ENCODE results near the gene CDCA3. TPM values are rescaled to one million over a fixed set of nuclear protein-coding genes. Genes with fewer than 3 reads are reported as not detected.

The CDCA3 gene
- total RNA-seq, 4 donors from 2014 or later = 0.73 to 1.3 (median 0.90) TPM

DNA sequence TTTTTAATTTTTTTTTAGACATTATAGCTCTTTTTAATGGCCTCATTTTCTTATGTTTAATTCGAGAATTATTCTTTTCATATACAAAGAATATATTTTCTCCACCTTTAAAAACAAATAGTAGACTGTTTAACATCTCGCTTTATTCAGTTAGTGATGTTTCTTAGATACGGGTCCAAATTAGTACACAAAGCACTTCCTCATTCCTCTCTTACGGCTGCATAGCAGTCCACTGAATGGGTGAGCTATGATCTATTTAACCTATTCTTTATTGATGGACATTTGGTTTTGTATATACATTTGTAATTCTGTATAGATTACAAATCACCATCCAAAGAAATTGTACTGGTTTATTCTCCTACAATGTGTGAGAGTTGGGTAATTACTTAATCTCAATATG lies 37.7 kb downstream of the CDCA3 start:
- no peak for DNase-seq
- TF ChIP-seq CTCF (IDR thresholded peaks at IDR 0.05) = no peak
- TF ChIP-seq POLR2A (IDR thresholded peaks at IDR 0.05) = no peak

DNA sequence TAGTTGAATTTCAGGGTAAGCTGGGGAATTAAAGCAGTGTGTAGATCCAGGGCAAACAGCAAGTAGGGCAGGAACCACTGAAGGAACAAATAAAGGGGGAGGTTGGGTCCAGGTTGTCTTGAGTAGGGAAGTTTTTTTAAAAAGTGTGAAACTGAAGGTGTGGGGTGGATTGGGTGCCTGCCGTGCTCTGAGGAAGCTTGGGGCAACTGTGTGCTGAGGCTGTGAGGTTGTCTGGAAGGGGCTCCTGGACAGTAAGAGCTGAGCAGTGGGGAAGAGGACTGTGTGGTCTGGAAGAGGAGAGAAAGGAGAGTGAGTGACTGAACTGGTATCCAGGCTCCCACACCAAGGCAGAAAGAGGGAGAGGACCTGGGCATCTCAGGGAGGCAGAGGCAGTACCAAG lies 40.3 kb downstream of the CDCA3 start:
- no peaks in the 10 kb centered on the region for H3K36me3 ChIP-seq
- DNase-seq = no peak
- H3K4me1 ChIP-seq = no peaks in the 10 kb centered on the region
- no peak for TF ChIP-seq POLR2A (IDR thresholded peaks at IDR 0.05)
- no peak for TF ChIP-seq CTCF (IDR thresholded peaks at IDR 0.05)
- no peak overlapping the region for H3K4me3 ChIP-seq (replicated peaks in 1 of 3)
- no peaks in the 10 kb centered on the region for H3K27me3 ChIP-seq
- WGBS, 2 donors = 68 to 69% methylated on average over 1 of the region's 1 CpG
- H3K27ac ChIP-seq = no peak overlapping the region
- intact Hi-C loops (cut with DNase I) = no loop called here
- no peaks in the 10 kb centered on the region for H3K9me3 ChIP-seq

More for the DNA sequence above, 37.7 kb downstream of the CDCA3 start:
- WGBS, 2 donors = 78 to 85% methylated on average over 4 of the region's 4 CpGs
- Histone ChIP-seq H3K4me3 (replicated peaks in 1 of 3) (no peak overlapping the region), H3K36me3 (no peaks in the 10 kb centered on the region), H3K9me3 (no peaks in the 10 kb centered on the region), H3K27me3 (no peaks in the 10 kb centered on the region), H3K27ac (no peak overlapping the region), H3K4me1 (no peaks in the 10 kb centered on the region)
- intact Hi-C loops (cut with DNase I) = no loop called here

DNA sequence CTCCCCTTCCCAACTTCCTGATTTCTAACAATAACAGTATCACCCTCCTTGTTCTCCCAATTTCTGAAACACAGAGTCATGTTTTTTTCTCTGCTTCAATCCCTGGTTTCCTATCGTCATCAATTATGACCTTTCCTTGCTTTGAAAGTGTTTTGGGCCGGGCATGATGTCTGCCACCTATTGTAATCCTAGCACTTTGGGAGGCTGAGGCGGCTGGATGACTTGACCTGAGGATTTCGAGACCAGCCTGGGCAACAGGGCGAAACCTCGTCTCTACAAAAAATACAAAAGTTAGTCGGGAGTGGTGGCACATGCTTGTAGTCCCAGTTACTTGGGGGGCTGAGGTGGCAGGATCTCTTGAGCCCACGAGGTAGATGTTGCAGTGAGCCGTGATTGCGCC lies 42.0 kb downstream of the CDCA3 start:
- H3K27ac ChIP-seq = no peak overlapping the region
- 69 to 72% methylated on average over 10 of the region's 10 CpGs for WGBS, 2 donors
- H3K36me3 ChIP-seq = no peaks in the 10 kb centered on the region
- no peaks in the 10 kb centered on the region for H3K9me3 ChIP-seq
- TF ChIP-seq CTCF (IDR thresholded peaks at IDR 0.05) = no peak
- intact Hi-C loops (cut with DNase I) = no loop called here
- DNase-seq = no peak
- no peak overlapping the region for H3K4me3 ChIP-seq (replicated peaks in 1 of 3)
- no peaks in the 10 kb centered on the region for H3K27me3 ChIP-seq
- H3K4me1 ChIP-seq = no peaks in the 10 kb centered on the region

DNA sequence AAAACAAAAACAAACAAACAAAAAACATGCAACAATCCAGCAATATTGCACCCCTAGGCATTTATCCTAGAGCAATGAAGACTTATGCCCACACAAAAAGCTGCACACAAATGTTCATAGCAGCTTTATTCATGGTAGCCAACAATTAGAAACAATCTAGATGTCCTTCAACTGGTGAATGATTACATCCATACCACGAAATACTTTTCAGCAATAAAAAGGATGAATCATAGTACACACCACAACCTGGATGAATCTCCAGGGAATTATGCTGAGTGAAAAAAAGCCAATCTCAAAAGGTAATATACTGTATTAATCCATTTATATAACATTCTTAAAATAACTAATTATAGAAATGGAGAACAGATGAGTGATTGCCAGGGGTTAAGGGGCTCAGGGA lies 43.9 kb downstream of the CDCA3 start:
- TF ChIP-seq CTCF (IDR thresholded peaks at IDR 0.05) (no peak), POLR2A (IDR thresholded peaks at IDR 0.05) (no peak)
- 86 to 90% methylated on average over 1 of the region's 1 CpG for WGBS, 2 donors
- DNase-seq = no peak
- no peak overlapping the region for H3K4me3 ChIP-seq (replicated peaks in 1 of 3)
- H3K27me3 ChIP-seq = no peaks in the 10 kb centered on the region
- no peak overlapping the region for H3K27ac ChIP-seq
- H3K9me3 ChIP-seq = no peaks in the 10 kb centered on the region
- H3K36me3 ChIP-seq = no peaks in the 10 kb centered on the region
- H3K4me1 ChIP-seq = no peaks in the 10 kb centered on the region
- intact Hi-C loops (cut with DNase I) = no loop called here

GRCh38 chr12:6799147-6799546 lies 51.9 kb downstream of the CDCA3 start:
- no peak for TF ChIP-seq POLR2A (IDR thresholded peaks at IDR 0.05)
- TF ChIP-seq CTCF (IDR thresholded peaks at IDR 0.05) = no peak
- Histone ChIP-seq H3K4me3 (replicated peaks in 1 of 3) (no peak overlapping the region), H3K27ac (no peak overlapping the region), H3K4me1 (no peaks in the 10 kb centered on the region), H3K9me3 (no peaks in the 10 kb centered on the region), H3K36me3 (no peaks in the 10 kb centered on the region), H3K27me3 (no peaks in the 10 kb centered on the region)
- intact Hi-C loops (cut with DNase I) = no loop called here
- 92% methylated on average over 5 of the region's 5 CpGs for WGBS, 2 donors
- no peak for DNase-seq

Other genes starting within 250 kb of the CDCA3 start
- gene CHD4, start 243.9 kb downstream of the CDCA3 start, total RNA-seq = 100 to 1,000 TPM; 152 to 337 (median 263) TPM
- gene LPAR5, start 215.3 kb downstream of the CDCA3 start, total RNA-seq = 1 to 10 TPM in 3 of 4 donors, under 1 TPM in 1; 0.78 to 8.1 (median 3.5) TPM
- gene ACRBP, start 203.9 kb downstream of the CDCA3 start, total RNA-seq = 10 to 100 TPM in 2 of 4 donors, 1 to 10 TPM in 2; 8.9 to 11.4 (median 10.4) TPM
- gene ING4, start 188.2 kb downstream of the CDCA3 start, total RNA-seq = 10 to 100 TPM; 52.7 to 85.1 (median 67.2) TPM
- gene ZNF384, start 161.9 kb downstream of the CDCA3 start, total RNA-seq = 10 to 100 TPM; 41.9 to 72.8 (median 53.1) TPM
- gene PIANP, start 150.5 kb downstream of the CDCA3 start, total RNA-seq = under 1 TPM in 2 of 4 donors, not detected in 2; 0.11 to 0.39 TPM
- gene COPS7A, start 127.2 kb downstream of the CDCA3 start, total RNA-seq = 10 to 100 TPM; 44.5 to 86.7 (median 63.1) TPM
- 100 to 1,000 TPM; 110 to 253 (median 196) TPM for gene MLF2, start 98.1 kb downstream of the CDCA3 start, total RNA-seq
- gene PTMS, start 84.9 kb downstream of the CDCA3 start, total RNA-seq = 100 to 1,000 TPM in 2 of 4 donors, 10 to 100 TPM in 2; 60.0 to 186 (median 103) TPM
- under 1 TPM in 1 of 4 donors, not detected in 3; 0.13 TPM for gene LAG3, start 78.8 kb downstream of the CDCA3 start, total RNA-seq
- gene CD4, start 61.8 kb downstream of the CDCA3 start, total RNA-seq = 1 to 10 TPM; 3.5 to 8.1 (median 3.9) TPM
- 1 to 10 TPM in 1 of 4 donors, under 1 TPM in 3; 0.34 to 1.1 (median 0.56) TPM for gene GPR162, start 29.5 kb downstream of the CDCA3 start, total RNA-seq
- gene P3H3, start 22.9 kb downstream of the CDCA3 start, total RNA-seq = 10 to 100 TPM; 13.6 to 27.9 (median 20.3) TPM
- 1 to 10 TPM in 3 of 4 donors, under 1 TPM in 1; 0.39 to 3.0 (median 2.1) TPM for gene GNB3, start 10.4 kb downstream of the CDCA3 start, total RNA-seq
- 10 to 100 TPM; 34.7 to 68.6 (median 58.9) TPM for gene USP5, start 864 bp upstream of the CDCA3 start, total RNA-seq
- gene TPI1, start 16.2 kb upstream of the CDCA3 start, total RNA-seq = 100 to 1,000 TPM; 363 to 700 (median 468) TPM
- gene SPSB2, start 22.0 kb upstream of the CDCA3 start, total RNA-seq = 10 to 100 TPM; 16.3 to 35.0 (median 25.6) TPM
- 10 to 100 TPM in 3 of 4 donors, 1 to 10 TPM in 1; 8.7 to 16.4 (median 13.0) TPM for gene LRRC23, start 53.5 kb upstream of the CDCA3 start, total RNA-seq
- gene ENO2, start 63.3 kb upstream of the CDCA3 start, total RNA-seq = 10 to 100 TPM; 13.0 to 25.3 (median 19.8) TPM
- gene ATN1, start 76.7 kb upstream of the CDCA3 start, total RNA-seq = 100 to 1,000 TPM in 1 of 4 donors, 10 to 100 TPM in 3; 53.3 to 100 (median 84.9) TPM
- gene RNU7-1, start 92.5 kb upstream of the CDCA3 start, total RNA-seq = not detected
- gene C12orf57, start 92.7 kb upstream of the CDCA3 start, total RNA-seq = 100 to 1,000 TPM; 344 to 666 (median 383) TPM
- 10 to 100 TPM; 21.7 to 32.3 (median 31.4) TPM for gene PTPN6, start 100.1 kb upstream of the CDCA3 start, total RNA-seq
- gene PHB2, start 119.4 kb upstream of the CDCA3 start, total RNA-seq = 100 to 1,000 TPM; 153 to 284 (median 220) TPM
- gene EMG1, start 119.6 kb upstream of the CDCA3 start, total RNA-seq = 10 to 100 TPM; 19.9 to 53.1 (median 45.6) TPM
- gene LPCAT3, start 167.2 kb upstream of the CDCA3 start, total RNA-seq = 10 to 100 TPM; 45.1 to 68.4 (median 58.5) TPM
- 100 to 1,000 TPM; 137 to 470 (median 255) TPM for gene C1S, start 209.4 kb upstream of the CDCA3 start, total RNA-seq
- 100 to 1,000 TPM; 132 to 545 (median 312) TPM for gene C1R, start 241.2 kb upstream of the CDCA3 start, total RNA-seq

All from thyroid gland (tissue), 4 donors.